BLaER1 treated with 17β-estradiol and CSF1 and Interleukin-3, amounts not matched to agents 10 nM and 100 nM (cell line): Measurements from ENCODE around the gene POU2F1.
A peak's percentile ranks its signal among the peaks of the same experiment; 100 is the strongest.

ENCODE experiments used
- H3K27ac ChIP-seq, 11 experiments: shearing (Covaris generic); formaldehyde crosslinking; 2 replicates each; pipeline ENCODE4 v1.8.1; 2022
- H3K27me3 ChIP-seq, 11 experiments: shearing (Covaris generic); formaldehyde crosslinking; 2 replicates each; pipeline ENCODE4 v1.8.1; 2022
- H3K36me3 ChIP-seq, 11 experiments: shearing (Covaris generic); formaldehyde crosslinking; 2 replicates each; pipeline ENCODE4 v1.8.1; 2022
- H3K4me1 ChIP-seq, 10 experiments: shearing (Covaris generic); formaldehyde crosslinking; 2 replicates each; pipeline ENCODE4 v1.8.1; 2022
- H3K4me2 ChIP-seq, 11 experiments: shearing (Covaris generic); formaldehyde crosslinking; 2 replicates each; pipeline ENCODE4 v1.8.1; 2022
- H3K4me3 ChIP-seq, 10 experiments: shearing (Covaris generic); formaldehyde crosslinking; 2 replicates each; pipeline ENCODE4 v1.8.1; 2022
- H3K9ac ChIP-seq, 11 experiments: shearing (Covaris generic); formaldehyde crosslinking; 2 replicates each; pipeline ENCODE4 v1.8.1; 2022
- H3K9me3 ChIP-seq, 11 experiments: shearing (Covaris generic); formaldehyde crosslinking; replicated peaks in 1 of 11; 2 replicates each; pipeline ENCODE4 v1.8.1; 2022
- H4K20me1 ChIP-seq, 11 experiments: shearing (Covaris generic); formaldehyde crosslinking; 2 replicates each; pipeline ENCODE4 v1.8.1; 2022
- Cebpa-rat ChIP-seq, 11 experiments: shearing (Covaris generic); IDR thresholded peaks; 2 replicates each; pipeline ENCODE4 v1.8.1; 2022

The POU2F1 gene

DNA sequence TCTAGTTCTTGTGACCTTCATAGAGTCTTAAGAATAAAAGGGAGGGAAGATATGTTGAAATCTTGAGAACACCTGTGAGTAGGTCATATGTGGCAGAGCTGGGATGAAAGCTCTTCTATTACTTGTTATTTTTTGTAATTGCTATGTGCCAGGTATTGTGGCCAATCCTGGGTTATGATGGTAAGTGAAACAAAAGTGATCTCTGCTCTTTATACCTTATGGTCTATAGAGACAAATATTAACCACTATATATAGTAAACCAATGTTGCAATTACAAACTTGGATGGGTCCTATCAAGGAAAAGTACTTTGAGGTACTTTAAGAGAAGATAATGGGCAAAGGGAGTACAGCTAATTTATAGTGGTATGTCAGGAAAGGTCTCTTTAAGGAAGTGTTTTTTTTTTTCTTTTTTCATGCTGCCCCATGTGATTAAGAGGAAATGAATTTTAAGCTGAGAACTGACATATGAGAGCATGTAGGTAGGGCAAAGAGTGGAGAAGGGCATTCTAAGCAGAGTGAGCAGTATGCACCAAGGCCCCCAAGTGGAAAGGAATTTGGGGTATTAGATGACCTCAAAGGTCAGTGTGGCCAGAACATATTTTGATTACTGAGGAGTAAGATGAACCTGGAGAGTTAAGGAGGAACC, 43.3 kb downstream of the POU2F1 start:
- peaks cover 0 to 4% (median 0%) of the 10 kb centered on the region in 11 experiments; a peak in 1 of 22 replicates for H3K9me3 ChIP-seq
- H3K27me3 ChIP-seq = no peaks in the 10 kb centered on the region
- H3K36me3 ChIP-seq = no peaks in the 10 kb centered on the region
- H3K9ac ChIP-seq = no peak overlapping the region
- no peak overlapping the region for H3K4me3 ChIP-seq
- H3K4me2 ChIP-seq = peak overlapping the region; percentile 3 to 67 (median 19); a peak in 13 of 22 replicates
- H4K20me1 ChIP-seq = peaks cover 0 to 38% (median 0%) of the 10 kb centered on the region in 11 experiments; a peak in 4 of 22 replicates
- H3K27ac ChIP-seq = no peak overlapping the region
- peaks cover 13 to 37% (median 31%) of the 10 kb centered on the region in 10 experiments for H3K4me1 ChIP-seq
- TF ChIP-seq Cebpa-rat (IDR thresholded peaks at IDR 0.05) = no peak

DNA sequence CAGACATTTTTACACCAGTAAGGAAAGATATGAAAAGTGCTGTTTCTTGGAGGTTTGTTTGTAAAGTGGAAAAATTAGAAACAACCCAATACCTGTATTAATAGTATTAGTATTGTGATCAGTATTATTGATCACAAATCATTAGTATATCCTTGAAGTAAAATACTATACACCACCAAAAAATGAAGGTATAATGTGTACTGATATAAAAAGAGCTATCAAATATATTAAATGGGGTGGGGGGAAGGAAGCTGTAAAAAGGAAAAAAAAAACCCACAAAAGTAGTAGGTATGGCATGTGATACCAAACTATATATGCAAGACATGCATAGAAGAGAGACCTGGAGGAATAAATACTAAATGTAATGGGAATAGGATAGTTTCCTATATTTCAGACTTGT, 46.3 kb downstream of the POU2F1 start:
- TF ChIP-seq Cebpa-rat (IDR thresholded peaks at IDR 0.05) = no peak
- H3K9ac ChIP-seq = no peak overlapping the region
- H3K4me2 ChIP-seq = no peak overlapping the region

GRCh38 chr1:167268347-167268787, 47.7 kb downstream of the POU2F1 start:
- Histone ChIP-seq H3K4me1 (peaks cover 13 to 32% (median 22%) of the 10 kb centered on the region in 10 experiments; a peak in 19 of 20 replicates), H3K27ac (0 out of 22 replicates have a peak overlapping the region, but pooled peaks of 2 of the 11 experiments have one; percentile 4 to 35), H3K27me3 (no peaks in the 10 kb centered on the region), H4K20me1 (peaks cover 0 to 40% (median 0%) of the 10 kb centered on the region in 11 experiments; a peak in 5 of 22 replicates), H3K4me2 (no peak overlapping the region), H3K36me3 (peaks cover 0 to 5% (median 0%) of the 10 kb centered on the region in 11 experiments; a peak in 2 of 22 replicates), H3K9me3 (peaks cover 0 to 12% (median 5%) of the 10 kb centered on the region in 11 experiments; a peak in 7 of 22 replicates), H3K9ac (0 out of 22 replicates have a peak overlapping the region, but pooled peaks of 1 of the 11 experiments have one; percentile 1), H3K4me3 (no peak overlapping the region)
- no peak for TF ChIP-seq Cebpa-rat (IDR thresholded peaks at IDR 0.05)

More for the DNA sequence above, 46.3 kb downstream of the POU2F1 start:
- Histone ChIP-seq H3K27me3 (no peaks in the 10 kb centered on the region), H3K36me3 (no peaks in the 10 kb centered on the region), H3K4me1 (peaks cover 15 to 42% (median 22%) of the 10 kb centered on the region in 10 experiments; a peak in 19 of 20 replicates), H3K27ac (no peak overlapping the region), H3K4me3 (no peak overlapping the region), H4K20me1 (peaks cover 0 to 37% (median 0%) of the 10 kb centered on the region in 11 experiments; a peak in 5 of 22 replicates), H3K9me3 (no peaks in the 10 kb centered on the region; a peak in 1 of 22 replicates)

DNA sequence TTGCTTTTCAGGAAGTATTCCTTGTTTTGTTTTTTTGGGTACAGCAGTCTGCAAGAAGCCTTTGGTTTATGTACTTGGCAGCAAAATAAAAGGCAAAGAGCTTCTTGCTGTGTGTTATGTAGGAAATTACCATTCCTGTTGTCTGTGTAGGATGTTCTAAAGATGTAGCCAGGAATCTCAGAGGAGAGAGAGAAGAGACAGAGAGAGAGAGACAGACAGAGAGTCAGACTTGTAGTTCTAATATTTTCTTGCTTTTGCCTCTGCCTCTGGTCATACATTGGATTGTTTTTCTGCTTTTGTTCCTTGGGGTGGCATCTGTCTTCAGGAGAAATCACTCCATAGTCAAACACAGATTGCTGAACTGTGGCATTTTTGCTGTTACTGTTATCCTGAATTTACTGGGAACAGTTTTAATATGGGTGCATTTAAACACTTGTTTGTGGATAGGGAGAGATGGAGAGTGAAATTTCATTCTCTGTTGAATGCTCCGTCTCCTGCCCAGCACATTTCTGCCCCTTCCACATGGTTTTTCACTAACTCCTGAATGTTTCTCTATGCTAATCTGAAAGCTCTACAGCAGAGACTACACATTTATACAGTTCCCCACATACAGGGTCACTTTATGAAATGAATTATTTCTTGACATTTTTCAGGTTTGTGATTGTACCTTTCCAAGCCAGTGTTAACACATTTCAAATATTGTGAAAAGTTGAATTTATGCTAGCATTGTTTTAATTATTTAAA, 49.8 kb downstream of the POU2F1 start:
- Histone ChIP-seq H3K4me3 (no peak overlapping the region), H3K27me3 (no peaks in the 10 kb centered on the region), H3K36me3 (peaks cover 0 to 6% (median 0%) of the 10 kb centered on the region in 11 experiments; a peak in 2 of 22 replicates), H3K4me1 (peaks cover 3 to 16% (median 11%) of the 10 kb centered on the region in 10 experiments; a peak in 11 of 20 replicates), H3K9ac (peak overlapping the region in 2 of 11 experiments; percentile 7 to 30; a peak in 3 of 22 replicates), H4K20me1 (peaks cover 0 to 47% (median 0%) of the 10 kb centered on the region in 11 experiments; a peak in 6 of 22 replicates), H3K9me3 (peaks cover 0 to 13% (median 5%) of the 10 kb centered on the region in 11 experiments; a peak in 7 of 22 replicates), H3K27ac (no peak overlapping the region), H3K4me2 (peak overlapping the region in 2 of 11 experiments; percentile 1 to 31; a peak in 3 of 22 replicates)
- TF ChIP-seq Cebpa-rat (IDR thresholded peaks at IDR 0.05) = no peak

GRCh38 chr1:167272369-167272957, 51.8 kb downstream of the POU2F1 start:
- no peak overlapping the region for H3K4me3 ChIP-seq
- peaks cover 0 to 13% (median 5%) of the 10 kb centered on the region in 11 experiments; a peak in 7 of 22 replicates for H3K9me3 ChIP-seq
- H3K36me3 ChIP-seq = peaks cover 0 to 6% (median 0%) of the 10 kb centered on the region in 11 experiments; a peak in 2 of 22 replicates
- H3K4me1 ChIP-seq = peaks cover 3 to 16% (median 11%) of the 10 kb centered on the region in 10 experiments; a peak in 11 of 20 replicates
- TF ChIP-seq Cebpa-rat (IDR thresholded peaks at IDR 0.05) = no peak
- no peaks in the 10 kb centered on the region for H3K27me3 ChIP-seq
- no peak overlapping the region for H3K27ac ChIP-seq
- no peak overlapping the region for H3K9ac ChIP-seq
- no peak overlapping the region for H3K4me2 ChIP-seq
- H4K20me1 ChIP-seq = peaks cover 0 to 40% (median 0%) of the 10 kb centered on the region in 11 experiments; a peak in 5 of 22 replicates

GRCh38 chr1:167273027-167273800, 52.5 kb downstream of the POU2F1 start:
- Histone ChIP-seq H3K9ac (no peak overlapping the region), H3K27me3 (no peaks in the 10 kb centered on the region), H4K20me1 (peaks cover 0 to 44% (median 0%) of the 10 kb centered on the region in 11 experiments; a peak in 4 of 22 replicates), H3K9me3 (peaks cover 0 to 13% (median 5%) of the 10 kb centered on the region in 11 experiments; a peak in 7 of 22 replicates), H3K36me3 (peaks cover 0 to 6% (median 0%) of the 10 kb centered on the region in 11 experiments; a peak in 2 of 22 replicates), H3K4me1 (peaks cover 3 to 16% (median 11%) of the 10 kb centered on the region in 10 experiments; a peak in 11 of 20 replicates), H3K27ac (no peak overlapping the region), H3K4me2 (0 out of 22 replicates have a peak overlapping the region, but pooled peaks of 1 of the 11 experiments have one; percentile 14), H3K4me3 (no peak overlapping the region)
- no peak for TF ChIP-seq Cebpa-rat (IDR thresholded peaks at IDR 0.05)

DNA sequence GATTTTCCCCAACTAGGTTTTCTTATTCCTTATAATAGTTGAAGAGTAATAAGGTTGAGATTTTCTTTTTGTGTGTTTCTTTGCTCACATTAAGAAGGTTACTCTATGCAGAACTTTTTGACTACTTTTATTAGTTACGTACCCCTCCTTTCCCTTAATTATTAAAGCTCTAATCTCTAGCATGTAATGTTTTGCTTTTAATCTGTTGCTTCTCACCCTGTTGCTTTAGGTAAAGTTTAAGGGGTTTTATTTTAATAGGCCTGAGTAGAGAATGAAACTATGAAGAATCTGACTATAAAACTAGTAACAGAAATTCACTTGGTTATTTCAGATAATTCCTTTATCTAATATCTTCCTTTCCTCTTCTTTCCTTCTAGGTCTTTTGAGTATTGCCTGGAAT, 53.4 kb downstream of the POU2F1 start:
- H3K4me1 ChIP-seq = peaks cover 3 to 15% (median 10%) of the 10 kb centered on the region in 10 experiments; a peak in 10 of 20 replicates
- no peak overlapping the region for H3K4me3 ChIP-seq

More for the DNA sequence above, 53.4 kb downstream of the POU2F1 start:
- Histone ChIP-seq H3K9ac (no peak overlapping the region), H3K4me2 (no peak overlapping the region), H3K27me3 (no peaks in the 10 kb centered on the region), H4K20me1 (peaks cover 0 to 35% (median 0%) of the 10 kb centered on the region in 11 experiments; a peak in 3 of 22 replicates), H3K36me3 (peaks cover 0 to 6% (median 0%) of the 10 kb centered on the region in 11 experiments; a peak in 2 of 22 replicates), H3K9me3 (peaks cover 0 to 13% (median 5%) of the 10 kb centered on the region in 11 experiments; a peak in 7 of 22 replicates), H3K27ac (no peak overlapping the region)
- no peak for TF ChIP-seq Cebpa-rat (IDR thresholded peaks at IDR 0.05)
